Right atrium auricular region (tissue), 2 donors: ENCODE data around the gene AP3S1. TPM values are rescaled to one million over a fixed set of nuclear protein-coding genes. Genes with fewer than 3 reads are reported as not detected.
"Not testable (repeated sequence)": the region's sequence is repeated elsewhere in the genome, so short reads cannot be mapped to it uniquely, and the experiment has no call there.

ENCODE experiments used
- DNase-seq: peaks from one replicate; pipeline ENCODE4 v3.0.0-alpha.2; 2019; ENCODE audit warnings: low spot score
- H3K27ac ChIP-seq, 2 donors: fragments of 200-600 bp; sonication (generic); 1 replicate in 1 of 2; 2 replicates in 1 of 2; pipeline ENCODE4 v1.5.1; 2016 to 2019
- H3K27me3 ChIP-seq, 2 donors: fragments of 200-600 bp; sonication (generic); one replicate each; pipeline versions ENCODE4 v1.5.1 to v1.6.0; 2017 to 2019
- H3K36me3 ChIP-seq: fragments of 200-600 bp; sonication (generic); one replicate; pipeline ENCODE4 v1.5.1; 2016
- H3K4me1 ChIP-seq, 2 donors: fragments of 200-600 bp; sonication (generic); one replicate each; pipeline versions ENCODE4 v1.5.1 to v1.6.0; 2017 to 2019
- H3K4me3 ChIP-seq, 2 donors: fragments of 200-600 bp; sonication (generic); 1 replicate in 1 of 2; 2 replicates in 1 of 2; pipeline ENCODE4 v1.5.1; 2017 to 2019; ENCODE audit warnings: mild to moderate bottlenecking in 1 of 2, moderate library complexity in 1 of 2
- H3K9me3 ChIP-seq, 2 donors: fragments of 200-600 bp; sonication (generic); one replicate each; pipeline ENCODE4 v1.5.1; 2019
- CTCF ChIP-seq, 2 donors: fragments of 200-600 bp; sonication (generic); IDR thresholded peaks; one replicate each; pipeline ENCODE4 v1.5.1; 2019; ENCODE audit warnings: antibody characterized with exemption in 2 of 2
- total RNA-seq, 2 donors: library from RNA; depleted of rRNA; stranded (reverse); fragments of >200 nt; gene quantifications; one replicate each; pipeline ENCODE4 v1.1.0, GENCODE V29; 2016

AP3S1 gene
- total RNA-seq, 2 donors from 2014 or later: 50.1 to 63.4 TPM

DNA sequence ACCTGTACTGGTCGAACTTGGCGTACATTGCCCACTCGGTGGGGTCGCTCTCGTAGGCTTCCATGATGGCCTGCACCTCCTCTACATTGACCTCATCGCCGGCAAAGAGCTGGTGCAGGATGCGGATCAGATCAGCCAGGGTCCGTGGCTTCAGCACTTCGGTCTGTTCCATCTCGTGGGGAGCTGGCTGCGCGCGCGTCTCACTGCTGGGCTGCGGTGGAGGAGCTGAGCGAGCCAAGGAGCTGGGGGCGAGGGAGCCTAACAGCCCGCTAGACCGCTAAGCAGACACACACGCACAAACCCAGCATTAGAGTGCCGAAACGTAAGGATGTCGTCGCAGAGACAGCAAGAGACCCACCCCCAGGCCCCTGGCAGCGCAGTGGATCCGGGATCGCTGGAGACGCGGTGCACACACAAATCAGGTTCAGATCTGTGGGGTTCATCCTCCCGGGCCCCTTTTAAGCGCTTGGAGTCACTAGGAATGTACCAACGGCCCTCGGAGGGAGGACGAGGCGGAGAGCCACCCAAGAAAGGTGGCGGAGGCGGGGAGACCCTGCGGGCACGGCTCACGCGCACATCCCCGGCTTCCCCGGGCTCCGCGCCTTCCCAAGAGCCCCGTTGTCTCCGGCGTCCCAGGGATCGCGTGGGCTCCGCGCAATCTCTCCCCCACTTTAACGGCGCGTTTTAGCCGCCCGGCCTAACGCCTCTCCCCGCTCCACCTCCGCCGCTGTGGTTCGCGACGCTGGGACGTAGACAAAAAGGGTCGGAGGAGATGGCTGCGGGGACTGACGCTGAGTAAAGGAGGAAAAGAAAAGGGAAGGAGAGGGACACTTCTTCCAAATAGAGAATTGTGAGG, 25.3 kb upstream of the AP3S1 start, which contains the start of gene CDO1:
TSS of gene CDO1 (minus strand) at position 434 of the 856 bp plus-strand sequence. CDS start at position 172, 262 bp downstream.
- Histone ChIP-seq H3K27me3 (peaks cover 0 to 5% of the 10 kb centered on the region in 2 donors), H3K36me3 (no peaks in the 10 kb centered on the region), H3K27ac (peak within 1 kb of the TSS; percentile 74 to 79), H3K4me3 (peak within 1 kb of the TSS; percentile 44 to 66), H3K4me1 (peaks cover 0 to 12% of the 10 kb centered on the region in 2 donors), H3K9me3 (no peaks in the 10 kb centered on the region)
- peak; percentile 72 for DNase-seq
- TF ChIP-seq CTCF (IDR thresholded peaks at IDR 0.05): no peak

- Histone ChIP-seq H3K36me3 (no peaks in the 10 kb centered on the region), H3K9me3 (no peaks in the 10 kb centered on the region), H3K4me3 (no peak overlapping the region), H3K27ac (no peak overlapping the region), H3K4me1 (peaks cover 0 to 12% of the 10 kb centered on the region in 2 donors), H3K27me3 (peaks cover 0 to 5% of the 10 kb centered on the region in 2 donors)
- DNase-seq: no peak
- TF ChIP-seq CTCF (IDR thresholded peaks at IDR 0.05): no peak
Measured at GRCh38 chr5:115817386-115817785, 24.3 kb upstream of the AP3S1 start.

DNA sequence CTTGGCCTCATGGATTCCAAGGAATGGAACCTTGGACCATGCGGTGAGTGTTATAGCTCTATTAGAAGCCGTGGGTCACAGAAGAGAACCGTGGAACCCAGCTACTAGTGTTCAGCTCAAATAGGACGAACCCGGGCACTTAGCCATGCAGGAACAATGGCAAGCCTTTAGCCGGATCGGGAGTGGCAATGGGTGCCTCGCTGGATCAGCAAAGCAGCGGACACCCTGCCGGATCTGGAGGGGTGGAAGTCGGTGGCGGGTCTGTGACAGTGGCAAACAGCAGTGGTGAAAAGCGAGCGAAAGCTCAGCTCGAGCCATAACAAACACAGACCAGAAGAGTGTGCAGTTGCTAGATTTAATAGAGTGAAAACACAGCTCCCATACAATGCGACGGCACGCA, 22.9 kb upstream of the AP3S1 start:
- H3K27me3 ChIP-seq: peaks cover 0 to 5% of the 10 kb centered on the region in 2 donors
- H3K9me3 ChIP-seq: no peaks in the 10 kb centered on the region
- no peak overlapping the region for H3K27ac ChIP-seq
- peaks cover 0 to 12% of the 10 kb centered on the region in 2 donors for H3K4me1 ChIP-seq
- DNase-seq: no peak
- no peak overlapping the region for H3K4me3 ChIP-seq
- TF ChIP-seq CTCF (IDR thresholded peaks at IDR 0.05): no peak
- no peaks in the 10 kb centered on the region for H3K36me3 ChIP-seq

DNA sequence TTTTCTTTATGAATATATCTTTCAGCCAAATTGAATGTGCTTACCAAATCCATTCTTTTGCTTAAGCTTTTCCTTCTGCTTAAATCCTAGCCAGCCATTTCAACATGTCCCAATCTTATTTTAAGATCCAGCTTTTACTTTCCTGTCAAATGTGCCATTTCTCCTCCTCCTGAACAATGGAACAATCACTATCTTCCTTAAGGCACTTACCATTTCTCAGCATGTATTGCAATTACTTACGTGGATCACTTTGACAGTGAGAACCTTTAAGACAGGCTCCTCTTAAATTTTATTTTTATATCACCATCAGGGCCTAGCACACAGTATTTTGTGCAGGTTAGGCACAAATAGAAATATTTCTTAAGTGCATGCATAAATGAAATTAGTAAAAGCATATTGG, 20.9 kb upstream of the AP3S1 start:
- TF ChIP-seq CTCF (IDR thresholded peaks at IDR 0.05): no peak
- H3K4me3 ChIP-seq: no peak overlapping the region
- no peak for DNase-seq
- no peaks in the 10 kb centered on the region for H3K36me3 ChIP-seq
- no peaks in the 10 kb centered on the region for H3K9me3 ChIP-seq
- H3K27ac ChIP-seq: no peak overlapping the region
- peaks cover 0 to 1% of the 10 kb centered on the region in 2 donors for H3K27me3 ChIP-seq
- H3K4me1 ChIP-seq: peaks cover 0 to 5% of the 10 kb centered on the region in 2 donors

DNA sequence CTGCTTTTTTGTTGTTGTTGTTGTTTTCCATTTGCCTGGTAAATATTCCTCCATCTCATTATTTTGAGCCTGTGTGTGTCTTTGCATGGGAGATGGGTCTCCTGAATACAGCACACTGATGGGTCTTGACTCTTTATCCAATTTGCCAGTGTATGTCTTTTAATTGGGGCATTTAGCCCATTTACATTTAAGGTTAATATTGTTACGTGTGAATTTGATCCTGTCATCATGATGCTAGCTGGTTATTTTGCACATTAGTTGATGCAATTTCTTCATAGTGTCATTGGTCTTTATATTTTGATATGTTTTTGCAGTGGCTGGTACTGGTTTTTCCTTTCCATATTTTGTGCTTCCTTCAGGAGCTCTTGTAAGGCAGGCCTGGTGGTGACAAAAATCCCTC, 16.8 kb upstream of the AP3S1 start:
- H3K27me3 ChIP-seq, H3K4me1 ChIP-seq, DNase-seq, H3K36me3 ChIP-seq, H3K9me3 ChIP-seq, H3K4me3 ChIP-seq, H3K27ac ChIP-seq: not testable (repeated sequence)

DNA sequence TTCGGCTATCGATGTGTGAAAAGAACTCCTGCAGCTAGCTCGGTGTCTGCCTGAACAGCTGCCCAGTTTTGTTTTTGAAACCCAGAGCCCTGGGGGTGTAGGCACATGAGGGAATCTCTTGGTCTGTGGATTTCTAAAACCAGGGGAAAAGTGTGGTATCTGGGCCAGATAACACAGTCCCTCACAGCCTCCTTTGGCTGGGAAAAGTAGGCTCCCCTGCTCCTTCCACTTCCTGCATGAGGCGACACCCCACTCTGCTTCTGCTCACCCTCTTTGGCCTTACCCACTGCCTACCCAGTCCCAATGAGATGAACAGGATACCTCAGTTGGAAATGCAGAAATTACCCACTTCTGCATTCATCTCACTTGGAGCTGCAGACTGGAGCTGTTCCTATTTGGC, 15.8 kb upstream of the AP3S1 start:
- no peaks in the 10 kb centered on the region for H3K9me3 ChIP-seq
- H3K27ac ChIP-seq: no peak overlapping the region
- no peak overlapping the region for H3K4me3 ChIP-seq
- no peaks in the 10 kb centered on the region for H3K27me3 ChIP-seq
- H3K36me3 ChIP-seq: peaks cover 15% of the 10 kb centered on the region
- TF ChIP-seq CTCF (IDR thresholded peaks at IDR 0.05): no peak
- no peaks in the 10 kb centered on the region for H3K4me1 ChIP-seq
- DNase-seq: no peak
